ENCODE data around the gene MRPL28.
A peak's percentile ranks its signal among the peaks of the same experiment; 100 is the strongest.
"Not testable (repeated sequence)": the region's sequence is repeated elsewhere in the genome, so short reads cannot be mapped to it uniquely, and the experiment has no call there.

The MRPL28 gene

DNA sequence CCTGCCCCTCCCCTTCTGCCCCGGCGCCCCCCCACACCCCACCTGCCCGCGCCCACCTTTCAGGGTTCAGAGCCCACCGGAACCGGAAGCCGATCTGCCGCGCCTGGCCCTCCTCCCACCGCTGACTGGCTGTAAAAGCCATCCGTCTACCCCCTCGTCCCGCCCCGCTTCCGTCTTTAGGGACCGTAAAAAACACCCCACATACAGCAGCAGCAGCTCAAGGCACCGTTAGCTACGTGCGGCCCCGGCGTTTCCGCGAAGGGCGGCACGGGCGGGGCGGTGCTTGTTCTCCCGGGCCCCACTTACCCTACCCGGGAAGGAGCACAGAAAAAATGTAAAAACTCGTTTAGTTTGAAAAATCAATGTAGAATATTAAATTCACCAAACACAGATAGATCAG is at the start of gene MRPL28:
MRPL28 (minus strand) TSS at position 96 of the 400 bp plus-strand sequence. CDS start 320 bp downstream, outside the sequence.
- DNase-seq (ENCODE audit: low spot score): peak; percentile 92

- DNase-seq (ENCODE audit: low spot score): not testable (repeated sequence)
These were observed 44.8 kb upstream of the MRPL28 start for GRCh38 chr16:415170-415498.

- no peak for DNase-seq (ENCODE audit: low spot score)
These were observed 44.2 kb upstream of the MRPL28 start for GRCh38 chr16:414395-415169.

- DNase-seq (ENCODE audit: low spot score): no peak
These were observed 41.4 kb upstream of the MRPL28 start for GRCh38 chr16:411576-412265.

DNA sequence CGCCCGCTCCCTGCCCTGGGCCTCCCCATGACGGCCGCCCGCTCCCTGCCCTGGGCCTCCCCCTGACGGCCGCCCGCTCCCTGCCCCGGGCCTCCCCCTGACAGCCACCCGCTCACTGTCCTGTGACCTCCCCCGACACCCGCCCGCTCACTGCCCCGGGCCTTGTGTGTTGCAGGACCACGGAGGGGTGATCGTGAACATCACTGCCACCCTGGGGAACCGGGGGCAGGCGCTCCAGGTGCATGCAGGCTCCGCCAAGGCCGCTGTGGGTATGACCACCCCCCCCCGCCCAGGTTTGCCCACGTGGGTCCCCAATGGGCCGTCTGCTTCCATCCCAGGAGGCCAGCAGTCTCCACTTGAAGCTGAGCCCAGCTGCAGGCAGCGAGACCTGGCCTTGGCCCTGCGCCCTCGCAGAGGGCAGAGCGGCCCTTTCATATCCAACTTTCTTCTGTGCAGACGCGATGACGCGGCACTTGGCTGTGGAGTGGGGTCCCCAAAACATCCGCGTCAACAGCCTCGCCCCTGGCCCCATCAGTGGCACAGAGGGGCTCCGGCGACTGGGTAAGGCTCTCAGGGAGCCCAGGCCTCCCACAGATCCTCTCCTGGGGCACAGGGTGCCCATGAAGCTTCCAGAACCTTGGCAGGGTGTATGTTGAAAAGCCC is 40.3 kb upstream of the MRPL28 start:
- DNase-seq (ENCODE audit: low spot score): no peak

- no peak for DNase-seq (ENCODE audit: low spot score)
These were observed 36.9 kb upstream of the MRPL28 start for GRCh38 chr16:407253-407652.

GRCh38 chr16:405548-406506 is 35.5 kb upstream of the MRPL28 start:
- no peak for DNase-seq (ENCODE audit: low spot score)

DNA sequence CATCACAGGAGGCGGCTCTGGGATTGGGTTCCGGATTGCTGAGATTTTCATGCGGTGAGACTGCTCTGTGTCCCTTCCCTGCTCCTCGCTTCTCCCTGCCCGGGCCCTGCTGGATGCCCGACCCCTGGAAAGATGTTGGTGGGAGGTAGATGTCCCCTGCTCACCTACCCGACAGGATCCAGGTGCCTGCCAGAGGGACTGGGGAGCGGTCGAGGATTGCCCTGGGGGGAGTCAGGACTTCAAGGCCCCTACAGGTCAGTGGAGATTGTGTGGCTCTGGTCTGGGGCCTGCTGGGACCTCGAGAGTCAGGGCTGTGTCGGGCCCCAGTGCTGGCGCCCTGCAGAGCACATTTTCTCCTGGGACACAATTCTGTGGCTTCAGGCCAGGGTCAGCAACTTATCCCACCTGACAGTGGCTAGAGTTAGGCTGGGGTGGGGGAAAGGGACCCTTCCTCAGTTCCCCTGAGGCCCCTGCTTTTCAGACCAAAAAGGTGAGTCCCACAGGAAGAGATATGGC is 34.7 kb upstream of the MRPL28 start:
- no peak for DNase-seq (ENCODE audit: low spot score)

DNA sequence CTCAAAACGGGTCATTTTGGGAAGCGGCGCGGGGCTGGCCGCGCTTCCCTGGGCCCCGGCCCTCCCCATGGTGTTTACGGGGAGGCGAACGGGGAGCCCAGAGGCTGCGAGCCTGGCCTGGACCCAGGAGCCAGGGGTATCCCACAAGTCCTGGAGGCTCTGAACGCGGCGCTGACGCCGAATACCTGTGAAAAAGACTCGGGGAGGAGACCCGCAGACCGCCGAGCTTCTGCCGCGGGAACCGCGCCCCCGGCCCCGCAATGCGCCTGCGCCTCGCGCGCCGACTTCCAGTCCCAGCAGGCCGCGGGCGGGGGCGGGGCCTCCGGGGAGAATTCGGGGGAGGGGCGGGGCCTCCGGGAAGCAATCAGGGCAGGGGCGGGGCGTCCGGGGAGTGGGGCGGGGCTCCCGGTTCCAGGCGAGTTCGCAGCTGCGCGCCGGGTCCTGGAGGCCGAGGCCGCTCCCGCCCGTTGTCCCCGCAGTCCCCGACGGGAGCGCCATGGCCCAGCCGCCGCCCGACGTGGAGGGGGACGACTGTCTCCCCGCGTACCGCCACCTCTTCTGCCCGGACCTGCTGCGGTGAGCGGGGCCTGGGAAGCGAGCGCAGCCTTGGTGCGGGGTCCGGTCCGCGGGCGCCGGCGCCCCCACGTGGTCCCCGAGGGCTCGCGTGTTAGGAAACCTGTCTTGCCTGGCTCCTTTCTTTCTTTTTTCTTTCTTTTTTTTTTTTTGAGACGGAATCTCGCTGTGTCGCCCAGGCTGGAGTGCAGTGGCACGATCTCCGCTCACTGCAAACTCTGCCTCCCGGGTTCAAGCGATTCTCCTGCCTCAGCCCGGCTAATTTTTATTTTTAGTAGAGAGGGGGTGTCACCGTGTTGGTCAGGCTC is 31.4 kb upstream of the MRPL28 start, which contains the start of gene DECR2:
DECR2 (plus strand) TSS at position 418 of the 881 bp plus-strand sequence; CDS start at position 497, 79 bp downstream.
- peak; percentile 92 for DNase-seq (ENCODE audit: low spot score)

DNA sequence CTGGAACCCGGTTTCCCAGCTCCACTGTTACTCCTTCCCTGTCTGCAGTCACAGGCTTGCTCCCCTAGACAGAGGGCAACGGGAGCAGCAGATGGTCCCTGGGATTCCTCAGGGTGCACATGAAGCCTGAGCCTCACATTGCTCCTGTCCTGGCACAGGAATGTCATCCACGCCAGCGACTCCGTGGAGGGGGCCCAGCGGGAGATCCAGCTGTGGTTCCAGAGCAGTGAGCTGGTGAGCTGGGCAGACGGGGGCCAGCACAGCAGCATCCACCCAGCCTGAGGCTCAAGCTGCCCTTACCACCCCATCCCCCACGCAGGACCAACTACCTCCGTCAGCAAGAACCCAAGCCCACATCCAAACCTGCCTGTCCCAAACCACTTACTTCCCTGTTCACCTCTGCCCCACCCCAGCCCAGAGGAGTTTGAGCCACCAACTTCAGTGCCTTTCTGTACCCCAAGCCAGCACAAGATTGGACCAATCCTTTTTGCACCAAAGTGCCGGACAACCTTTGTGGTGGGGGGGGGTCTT is 29.8 kb upstream of the MRPL28 start:
- DNase-seq (ENCODE audit: low spot score): no peak

DNA sequence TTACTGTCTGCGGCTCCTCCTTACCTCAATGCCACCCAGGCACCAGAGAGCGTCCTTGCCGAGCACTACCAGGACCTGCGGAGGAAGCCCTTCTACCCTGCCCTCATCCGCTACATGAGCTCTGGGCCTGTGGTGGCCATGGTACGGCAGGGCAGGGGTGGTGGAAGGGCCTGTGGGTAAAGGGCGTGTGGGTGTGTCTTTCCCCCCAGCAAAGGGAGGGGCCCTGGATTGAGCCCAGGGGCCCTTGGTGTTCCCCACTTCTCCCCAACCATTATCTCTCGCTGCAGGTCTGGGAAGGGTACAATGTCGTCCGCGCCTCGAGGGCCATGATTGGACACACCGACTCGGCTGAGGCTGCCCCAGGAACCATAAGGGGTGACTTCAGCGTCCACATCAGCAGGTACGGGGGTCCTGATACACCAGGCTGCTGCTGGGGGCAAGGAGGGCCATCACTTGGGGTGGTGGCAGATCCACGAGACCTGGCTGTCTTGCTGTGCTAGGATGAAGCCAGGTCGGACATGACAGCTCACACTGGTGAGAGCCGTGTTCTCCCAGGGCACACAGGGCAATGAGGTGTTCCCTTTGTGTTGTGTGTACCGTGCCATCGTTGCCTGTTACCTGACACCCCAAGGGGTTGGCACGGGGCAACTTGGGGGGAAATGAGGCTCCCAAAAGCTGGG is 29.1 kb upstream of the MRPL28 start:
- no peak for DNase-seq (ENCODE audit: low spot score)

DNA sequence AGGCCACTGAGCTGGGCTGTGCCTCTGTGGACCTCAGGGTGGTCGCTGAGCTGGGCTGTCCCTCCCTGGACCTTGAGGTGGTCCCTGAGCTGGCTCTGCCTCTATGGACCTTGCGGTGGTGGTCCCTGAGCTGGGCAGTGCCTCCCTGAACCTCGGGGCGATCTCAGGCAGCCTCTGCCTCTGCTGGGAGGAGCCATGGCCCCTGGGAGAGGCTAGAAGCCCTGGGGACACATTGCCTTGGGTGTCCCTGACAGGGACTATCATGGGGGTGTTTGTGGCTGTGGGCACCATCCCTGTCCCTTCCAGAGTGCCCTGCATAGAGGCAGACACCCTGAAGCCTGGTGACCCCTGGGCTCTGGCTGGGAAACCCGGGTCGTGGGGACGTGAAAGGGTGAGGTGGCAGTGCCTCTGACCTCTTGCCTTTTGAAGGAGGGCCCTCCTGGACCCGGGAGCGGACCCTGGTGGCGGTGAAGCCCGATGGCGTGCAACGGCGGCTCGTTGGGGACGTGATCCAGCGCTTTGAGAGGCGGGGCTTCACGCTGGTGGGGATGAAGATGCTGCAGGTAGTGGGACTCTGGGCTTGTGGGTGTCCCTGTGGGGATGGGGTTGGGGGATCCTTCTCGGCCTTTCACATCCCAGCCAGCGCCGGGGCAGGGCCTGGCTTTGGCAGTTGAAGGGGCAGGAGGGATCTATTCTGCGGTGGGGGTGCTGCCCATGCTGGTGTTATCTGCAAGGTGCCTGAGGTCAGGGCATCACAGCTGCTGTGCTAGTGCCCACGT is 28.4 kb upstream of the MRPL28 start:
- no peak for DNase-seq (ENCODE audit: low spot score)

- no peak for DNase-seq (ENCODE audit: low spot score)
These were observed 27.5 kb upstream of the MRPL28 start for GRCh38 chr16:397736-398332.

GRCh38 chr16:397135-397661 is 26.9 kb upstream of the MRPL28 start, which contains the start of gene NME4:
NME4 (plus strand) TSS chr16:397199; CDS start chr16:397223, 24 bp downstream.
- no peak for DNase-seq (ENCODE audit: low spot score)

DNA sequence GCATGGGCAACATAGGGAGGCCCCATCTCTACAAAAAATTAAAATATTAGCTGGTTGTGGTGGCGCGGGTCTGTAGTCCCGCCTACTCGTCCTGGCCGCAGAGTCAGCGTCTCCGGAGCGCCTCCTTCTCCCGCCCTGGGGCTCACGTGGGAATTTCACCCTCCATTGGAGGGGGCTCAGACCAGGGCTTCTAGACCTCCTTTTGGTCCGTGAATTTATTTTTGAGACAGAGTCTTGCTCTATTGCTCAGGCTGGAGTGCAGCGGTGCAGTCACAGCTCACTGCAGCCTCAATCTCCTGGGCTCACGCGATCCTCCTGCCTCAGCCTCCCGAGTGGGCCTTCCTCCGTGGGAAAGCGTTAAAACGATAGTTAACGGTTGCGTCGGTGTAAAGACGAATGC is 26.3 kb upstream of the MRPL28 start:
- no peak for DNase-seq (ENCODE audit: low spot score)

GRCh38 chr16:396199-396598 is 25.9 kb upstream of the MRPL28 start:
- DNase-seq (ENCODE audit: low spot score): peak; percentile 69

GRCh38 chr16:392450-393030 is 22.2 kb upstream of the MRPL28 start:
- DNase-seq (ENCODE audit: low spot score): no peak

GRCh38 chr16:391885-392335 is 21.6 kb upstream of the MRPL28 start:
- no peak for DNase-seq (ENCODE audit: low spot score)
